GM20000 (cell line): ENCODE data around the gene NANOS3.

Source experiments
- DNase-seq: peaks from one replicate; pipeline ENCODE4 v3.0.0; 2012; ENCODE audit warnings: low spot score
- CTCF ChIP-seq: IDR thresholded peaks from 2 replicates; pipeline ENCODE4 v1.5.1; 2012; ENCODE audit warnings: mild to moderate bottlenecking, control low read depth; ENCODE audit errors: extremely low read depth, missing control alignments

The NANOS3 gene

GRCh38 chr19:13872339-13872694 is 4.6 kb upstream of the NANOS3 start:
- no peak for TF ChIP-seq CTCF
- no peak for DNase-seq

GRCh38 chr19:13872695-13873389 is 4.1 kb upstream of the NANOS3 start:
- peak; percentile 28 for TF ChIP-seq CTCF
- DNase-seq, result peak; percentile 75

GRCh38 chr19:13873834-13874515 is 3.0 kb upstream of the NANOS3 start:
- no peak for DNase-seq
- TF ChIP-seq CTCF, result no peak

- TF ChIP-seq CTCF, result no peak
- DNase-seq, result no peak
Observed at GRCh38 chr19:13875824-13876223, 1.1 kb upstream of the NANOS3 start.

GRCh38 chr19:13877303-13877702 is 369 bp downstream of the NANOS3 start:
- no peak for TF ChIP-seq CTCF
- DNase-seq, result no peak

- peak; percentile 97 for DNase-seq
- peak; percentile 96 for TF ChIP-seq CTCF
Observed at GRCh38 chr19:13880059-13881043, 3.4 kb downstream of the NANOS3 start.

GRCh38 chr19:13881251-13881691 is 4.3 kb downstream of the NANOS3 start:
- no peak for DNase-seq
- no peak for TF ChIP-seq CTCF
